GM18508 (cell line): ENCODE measurements around the gene SMYD5.
"Not testable (repeated sequence)": the region's sequence is repeated elsewhere in the genome, so short reads cannot be mapped to it uniquely, and the experiment has no call there.

Source experiments
- ATAC-seq: cut with Tn5 transposase; IDR thresholded peaks from one replicate; pipeline ENCODE4 v1.9.1; 2021; ENCODE audit warnings: moderate number of reproducible peaks; ENCODE audit not compliant: insufficient read depth, unreplicated experiment

The SMYD5 gene

DNA sequence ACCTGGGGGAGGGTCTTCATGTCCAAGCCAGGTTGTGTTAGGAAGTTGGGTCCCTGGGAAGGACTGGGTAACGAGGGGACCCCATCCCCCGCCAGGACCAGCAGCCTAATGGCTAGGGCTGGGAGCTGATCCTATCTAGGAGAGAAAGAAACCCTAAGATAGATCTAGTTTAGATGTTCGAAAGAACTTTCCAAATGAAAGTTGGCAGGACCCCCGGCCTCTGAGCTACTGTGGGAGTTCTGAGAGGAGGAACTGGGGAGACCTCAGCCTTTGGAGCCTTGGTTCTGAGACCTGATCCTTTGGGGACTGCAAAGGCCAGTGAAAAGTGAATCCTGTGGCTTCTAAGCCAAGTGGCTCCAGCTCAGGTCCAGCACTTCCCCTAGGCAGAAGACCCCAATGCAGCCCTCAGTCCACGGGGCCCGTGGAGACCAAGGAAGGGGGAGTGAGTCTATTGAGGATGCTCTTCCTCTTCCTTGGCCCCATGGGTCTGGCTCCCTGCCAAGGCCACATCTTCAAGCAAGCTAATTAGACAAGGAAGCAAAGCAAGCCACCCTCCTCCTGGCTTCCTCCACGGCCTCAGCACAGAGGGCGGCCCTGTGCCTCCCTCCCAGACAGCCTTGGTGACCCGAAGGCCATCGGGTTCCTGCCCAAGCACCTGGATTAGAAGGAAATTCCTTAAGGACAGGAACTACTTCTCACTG is 43.5 kb downstream of the SMYD5 start:
- no peak for ATAC-seq

DNA sequence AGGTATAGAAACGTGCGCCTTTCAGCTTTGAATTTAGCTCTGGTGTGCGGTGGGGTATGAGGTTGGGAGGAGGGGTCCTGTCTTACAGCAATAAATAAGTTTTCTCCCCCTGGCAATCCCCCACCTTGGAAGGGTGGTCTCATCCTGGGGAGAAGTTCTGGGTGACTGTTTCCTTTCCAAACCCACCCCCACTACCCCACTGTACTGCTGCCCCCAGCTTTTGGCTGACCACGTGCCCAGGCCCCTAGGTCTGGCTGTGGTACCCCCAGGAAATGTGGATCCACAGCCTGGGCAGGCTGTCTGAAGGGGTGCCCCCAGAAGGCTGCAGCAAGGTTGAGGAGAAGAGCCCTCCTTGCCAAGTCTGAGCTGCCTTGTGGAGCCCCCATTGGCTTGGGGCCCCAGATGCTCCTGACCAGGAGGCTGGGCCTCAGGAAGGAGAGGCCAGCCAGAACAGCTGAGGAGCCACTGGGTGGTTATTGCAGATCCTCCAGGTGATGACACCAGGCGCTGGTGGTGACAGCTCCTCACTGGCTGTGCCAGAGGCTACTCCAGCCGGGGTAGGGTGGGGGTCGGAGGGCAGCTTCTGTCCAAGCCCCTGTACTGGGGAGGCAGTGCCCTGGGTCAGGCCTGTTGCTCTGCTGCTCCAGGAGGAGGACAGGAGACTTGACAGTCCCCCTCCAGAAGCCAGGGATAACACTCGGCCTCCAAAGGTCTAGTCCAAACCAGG is 44.3 kb downstream of the SMYD5 start:
- no peak for ATAC-seq

DNA sequence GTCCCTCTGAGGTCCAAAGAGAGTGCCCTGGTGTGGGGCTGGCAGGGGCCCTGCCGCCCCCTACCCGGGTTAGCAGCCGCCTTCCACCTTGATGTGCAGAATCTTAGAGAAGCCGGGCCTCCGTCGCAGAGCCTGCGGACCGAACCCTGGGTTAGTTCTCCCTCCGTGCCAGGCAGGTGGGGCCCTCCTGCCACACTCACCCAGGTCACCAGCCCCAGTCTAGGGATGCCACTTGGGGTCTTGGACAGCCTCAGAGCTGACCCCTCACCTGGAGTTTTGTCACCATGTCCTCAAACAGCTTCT is 44.8 kb downstream of the SMYD5 start:
- no peak for ATAC-seq

DNA sequence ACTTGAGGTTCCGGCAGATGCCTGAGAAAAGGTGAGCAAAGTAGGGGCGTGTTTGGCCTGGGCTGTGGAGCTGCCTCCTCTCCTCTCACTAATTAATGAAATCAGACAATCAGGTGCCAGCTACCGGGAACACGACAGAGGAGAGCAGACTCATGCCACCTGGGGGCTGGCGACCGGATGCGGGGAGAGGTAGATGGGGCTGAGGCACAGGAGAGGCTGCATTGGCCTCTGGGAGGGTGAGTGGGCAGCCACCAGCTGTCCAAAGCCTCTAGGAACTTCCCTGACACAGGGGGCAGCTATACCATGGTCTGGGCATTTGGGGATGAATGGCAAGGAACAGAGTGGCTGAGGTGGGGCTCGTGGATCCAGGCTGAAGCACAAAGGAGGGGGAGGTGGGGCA is 45.2 kb downstream of the SMYD5 start:
- ATAC-seq = no peak

DNA sequence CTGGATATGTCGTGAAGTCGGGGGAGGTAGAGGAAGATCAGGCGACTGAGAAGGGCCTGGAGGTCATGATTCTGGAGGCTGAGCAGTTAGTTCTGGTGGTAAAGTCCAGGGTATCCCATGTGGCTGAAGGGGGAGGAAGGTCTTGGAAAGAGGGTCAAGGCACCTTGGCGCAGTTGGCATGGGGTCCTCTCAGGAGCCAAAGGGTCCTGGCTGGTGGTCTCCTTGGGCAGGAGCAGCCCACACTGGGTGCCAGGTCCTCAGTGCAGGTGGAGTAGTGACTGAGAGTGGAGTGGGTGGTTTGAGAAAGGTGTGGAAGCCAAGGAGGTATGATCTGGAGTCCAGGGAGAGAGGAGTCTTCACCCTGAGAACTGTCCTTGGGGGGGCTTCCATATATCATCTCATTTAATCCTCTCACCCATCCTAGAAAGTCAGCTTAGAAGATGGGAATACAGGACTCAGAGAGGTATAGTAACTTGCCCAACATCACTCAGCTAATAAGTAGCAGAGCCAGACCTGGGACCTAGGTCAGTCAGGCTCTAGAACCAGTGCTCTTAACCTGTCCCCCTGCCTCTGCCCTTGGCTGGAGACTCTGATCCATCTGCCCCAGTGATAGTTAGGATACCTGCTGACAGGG is 45.8 kb downstream of the SMYD5 start:
- ATAC-seq = no peak

DNA sequence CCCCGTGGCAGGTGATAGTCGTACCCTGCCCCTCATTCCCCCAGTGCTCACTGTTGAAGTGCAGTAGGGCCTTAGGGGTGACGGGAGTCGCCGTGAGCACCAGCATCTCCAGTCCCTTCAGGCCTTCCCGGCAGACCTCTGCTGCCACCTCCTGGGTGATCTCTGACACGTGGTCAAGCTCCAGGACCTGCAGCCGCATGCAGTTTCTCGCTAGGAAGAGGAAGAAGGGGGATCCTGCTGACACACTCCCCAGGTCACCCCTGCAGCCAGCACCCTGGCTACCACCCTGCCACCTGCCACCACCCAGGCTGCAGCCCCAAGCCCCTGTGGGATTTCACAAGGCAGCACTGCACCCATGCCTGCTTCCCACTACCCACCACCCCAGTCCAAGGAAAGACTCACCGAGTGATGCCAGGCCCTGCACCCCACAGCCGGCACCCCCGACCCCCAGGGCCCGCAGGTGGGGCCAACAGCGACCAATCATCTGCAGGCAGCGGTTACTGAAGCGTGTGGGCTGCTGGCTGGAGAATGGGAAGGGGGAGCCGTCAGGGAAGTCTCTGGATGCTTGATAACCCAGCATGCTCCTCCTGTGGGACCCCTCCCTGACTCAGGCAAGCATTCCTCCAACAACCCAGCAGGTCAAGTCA is 46.4 kb downstream of the SMYD5 start:
- ATAC-seq = no peak

DNA sequence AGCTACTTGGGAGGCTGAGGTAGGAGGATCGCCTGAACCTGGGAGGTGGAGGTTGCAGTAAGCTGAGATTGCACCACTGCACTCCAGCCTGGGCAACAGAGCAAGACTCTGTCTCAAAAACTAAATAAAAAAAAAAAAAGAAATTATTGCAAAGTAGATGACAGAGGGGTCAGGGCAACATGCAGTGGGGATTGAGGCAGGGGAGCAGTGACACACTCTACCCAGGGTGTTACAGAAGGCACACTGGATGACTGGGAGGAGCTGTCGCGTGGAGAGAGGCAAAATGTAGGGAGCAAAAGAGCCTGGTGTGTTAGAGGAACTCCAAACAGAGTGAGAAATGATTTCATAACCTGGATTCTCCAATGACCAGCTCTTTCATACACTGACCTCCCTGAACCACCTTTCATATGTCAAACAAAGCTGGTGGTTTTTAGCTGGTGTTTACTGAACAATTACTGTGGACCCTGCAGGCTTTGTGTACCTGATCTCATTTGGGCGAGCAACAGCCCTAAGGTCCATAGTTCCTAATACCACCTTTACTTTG is 48.1 kb downstream of the SMYD5 start:
- no peak for ATAC-seq

DNA sequence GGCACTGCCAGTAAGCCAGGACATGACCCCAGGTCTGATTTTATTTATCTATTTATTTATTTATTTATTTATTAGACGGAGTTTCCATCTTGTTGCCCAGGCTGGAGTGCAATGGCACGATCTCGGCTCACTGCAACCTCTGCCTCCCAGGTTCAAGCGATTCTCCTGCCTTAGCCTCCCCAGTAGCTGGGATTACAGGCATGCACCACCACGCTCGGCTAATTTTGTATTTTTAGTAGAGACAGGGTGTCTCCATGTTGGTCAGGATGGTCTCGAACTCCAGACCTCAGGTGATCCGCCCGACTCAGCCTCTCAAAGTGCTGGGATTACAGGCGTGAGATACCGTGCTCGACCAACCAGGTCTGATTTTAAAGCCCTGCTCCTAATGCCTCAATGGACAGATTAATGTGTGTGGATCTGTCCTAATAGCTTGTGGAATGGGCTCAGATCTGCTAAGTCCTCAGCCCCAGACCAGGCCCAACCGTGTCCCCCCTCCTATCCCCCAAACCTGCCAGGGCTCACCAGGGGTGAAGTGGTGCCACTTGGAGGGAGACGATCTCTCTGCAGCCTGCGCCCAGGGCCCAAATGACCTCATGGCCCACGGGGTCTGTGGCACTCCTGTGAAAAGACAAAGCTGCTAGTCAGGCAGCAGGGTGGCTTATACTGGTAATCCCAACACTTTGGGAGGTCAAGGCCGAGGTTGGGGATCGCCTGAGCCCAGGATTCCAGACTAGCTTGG is 48.8 kb downstream of the SMYD5 start:
- not testable (repeated sequence) for ATAC-seq

DNA sequence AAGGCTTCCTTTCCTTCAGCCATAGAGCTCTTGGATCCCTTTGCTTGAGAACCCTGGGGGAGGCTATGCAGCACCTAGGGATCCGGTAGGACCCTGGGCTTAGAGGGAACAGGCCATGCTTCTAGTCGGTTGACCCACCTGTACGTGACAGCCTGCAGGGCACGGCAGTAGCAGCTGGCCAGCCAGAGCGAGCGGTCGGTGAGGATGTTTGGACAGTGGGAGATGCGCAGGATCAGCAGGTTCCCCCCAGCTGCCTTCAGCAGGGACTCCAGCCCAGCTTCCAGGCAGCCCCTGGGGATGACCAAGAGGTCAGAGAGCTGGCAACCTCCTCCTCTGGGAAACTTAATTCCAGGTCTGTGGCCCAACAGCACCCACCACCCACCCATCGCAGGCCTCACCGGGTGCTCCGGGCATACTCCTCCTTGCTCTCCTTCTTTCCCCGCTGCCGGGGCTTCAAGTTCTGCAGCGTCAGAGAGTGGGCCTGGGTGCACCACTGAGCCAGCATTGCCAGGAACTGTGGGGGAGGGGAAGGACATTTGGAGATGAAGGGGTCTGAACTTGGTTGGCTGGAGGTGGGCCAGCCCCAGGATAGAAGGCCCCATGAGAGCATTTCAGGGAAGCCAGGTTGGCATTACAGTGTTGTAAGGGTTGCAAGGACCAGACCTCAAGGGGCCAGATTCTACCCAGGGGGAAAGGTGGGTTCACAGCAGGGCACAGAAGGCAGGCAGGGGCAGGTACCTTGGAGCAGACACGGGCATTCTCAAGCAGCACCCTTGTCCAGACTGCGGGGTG is 49.7 kb downstream of the SMYD5 start:
- no peak for ATAC-seq

DNA sequence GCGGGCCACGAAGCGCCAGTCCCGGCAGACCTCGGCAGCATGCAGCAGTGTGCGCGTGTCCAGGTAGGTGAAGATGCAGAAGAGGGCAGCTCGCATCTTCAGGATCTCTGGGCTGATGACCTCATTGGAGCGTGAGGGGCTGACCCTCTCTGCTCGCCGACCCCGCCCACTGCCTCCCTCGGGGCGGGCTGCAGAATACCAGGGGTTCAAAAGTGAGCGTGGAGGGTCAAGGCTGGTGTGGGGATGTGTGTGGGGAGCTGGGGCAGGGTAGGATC is 50.2 kb downstream of the SMYD5 start:
- ATAC-seq = no peak

DNA sequence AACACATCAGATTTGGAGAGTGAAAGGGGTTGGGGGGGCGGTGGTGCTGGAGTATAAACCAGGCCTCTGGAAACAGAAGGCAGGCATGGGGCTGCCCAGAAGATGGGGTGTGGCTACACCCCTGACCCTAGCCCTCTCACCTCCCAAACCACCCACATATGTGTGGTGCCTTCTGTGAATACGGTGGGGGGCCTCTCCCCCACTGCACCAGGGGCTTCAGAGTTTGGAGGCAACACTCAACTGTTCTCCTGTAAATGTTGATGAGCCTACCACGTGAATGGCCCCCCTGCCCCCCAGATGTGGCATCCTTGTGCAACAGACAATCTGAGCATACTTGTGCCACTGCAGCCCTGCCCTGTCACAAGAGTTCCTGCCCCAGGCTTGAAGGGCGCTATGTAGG is 50.7 kb downstream of the SMYD5 start:
- ATAC-seq = no peak

DNA sequence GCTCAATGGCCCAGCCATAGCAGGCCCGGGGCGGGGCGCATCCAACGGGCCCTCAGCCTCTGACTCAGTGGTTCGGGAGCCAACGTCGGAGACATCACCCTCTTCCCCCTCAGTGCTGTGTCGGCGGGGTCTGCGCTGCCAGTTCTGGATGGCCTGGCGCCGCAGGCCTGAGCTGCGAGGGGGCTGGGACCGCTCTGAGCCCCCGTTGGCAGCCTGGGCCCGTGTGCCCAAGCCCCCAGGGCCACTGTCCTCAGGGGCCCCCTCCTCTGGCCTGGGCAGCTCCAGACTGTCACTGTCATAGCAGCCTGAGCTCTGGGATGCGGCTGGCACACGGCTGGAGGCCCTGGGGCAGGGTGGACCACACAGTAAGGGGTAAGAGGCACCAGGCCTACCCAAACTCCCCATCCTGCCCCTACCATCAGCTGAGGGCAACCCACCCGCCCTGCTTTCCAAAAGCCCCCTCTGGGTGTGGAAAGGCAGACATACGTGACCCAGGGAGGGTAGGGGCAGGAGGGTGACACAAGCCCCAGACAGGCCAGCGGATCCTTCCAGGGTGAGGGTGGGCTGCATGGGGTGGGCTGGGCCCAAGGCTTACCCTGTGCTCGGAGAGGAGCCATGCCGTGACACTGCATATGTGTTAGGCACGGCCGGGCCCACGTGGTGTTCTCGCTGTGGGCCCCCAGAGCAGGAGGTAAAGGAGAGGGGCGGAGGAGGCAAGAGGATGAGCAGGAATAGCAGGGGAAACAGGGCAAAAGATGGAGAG is 51.4 kb downstream of the SMYD5 start:
- ATAC-seq = no peak

DNA sequence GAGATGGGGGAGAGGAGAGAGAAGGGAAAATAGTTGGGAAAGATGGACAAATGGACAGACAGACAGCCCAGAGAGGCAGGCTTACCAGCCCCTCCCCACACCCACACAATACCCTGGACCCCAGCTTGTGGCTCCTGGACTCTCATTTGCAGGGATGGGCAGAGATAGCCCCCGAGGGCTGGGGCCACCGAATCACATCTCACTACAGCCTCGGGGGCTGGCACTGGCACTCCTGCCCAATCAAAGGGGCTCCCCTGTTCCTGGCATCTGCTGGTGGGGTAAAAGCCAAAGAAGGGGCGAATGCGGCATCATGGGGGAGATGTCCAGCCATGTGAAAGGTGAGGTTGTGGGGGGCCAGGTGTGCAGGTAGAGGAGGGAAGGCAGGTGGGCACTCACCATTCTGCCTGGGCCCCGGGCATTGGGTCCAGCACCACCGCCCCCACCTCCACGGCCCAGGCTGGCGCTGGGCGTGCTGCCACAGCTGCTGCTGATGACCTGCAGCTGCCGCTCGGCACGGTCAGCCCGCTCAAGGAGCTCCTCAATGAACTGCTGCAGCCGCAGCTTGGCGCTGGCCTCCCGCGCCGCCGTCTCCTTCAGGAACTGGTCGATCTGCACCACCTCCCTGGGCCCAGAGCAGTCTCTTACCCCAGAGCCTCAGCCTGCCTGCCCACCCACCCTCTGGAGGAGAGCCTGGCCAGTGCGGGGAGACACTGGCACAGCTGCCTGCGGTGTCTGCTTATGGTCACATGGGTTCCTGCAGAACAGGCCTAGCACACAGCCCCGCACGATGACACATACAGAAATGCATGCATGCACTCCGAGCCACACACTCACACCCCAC is 52.2 kb downstream of the SMYD5 start:
- no peak for ATAC-seq

DNA sequence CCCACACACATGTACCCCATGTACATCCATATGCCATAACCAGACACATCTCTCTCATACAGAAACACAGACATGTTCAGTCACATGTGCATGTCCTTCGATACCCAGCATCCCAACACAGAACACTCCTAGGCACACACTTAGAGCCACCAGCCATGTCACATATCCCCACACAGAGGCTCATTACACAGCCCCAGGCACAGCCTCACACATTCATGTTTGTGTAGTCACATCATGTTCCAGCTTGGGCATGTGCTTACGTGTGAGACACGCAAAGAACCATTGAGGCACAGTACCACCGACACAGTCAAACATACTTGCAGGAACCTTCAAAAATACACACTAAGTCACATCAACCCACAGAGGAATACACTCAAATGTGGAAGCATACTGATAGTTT is 53.0 kb downstream of the SMYD5 start:
- ATAC-seq = no peak

DNA sequence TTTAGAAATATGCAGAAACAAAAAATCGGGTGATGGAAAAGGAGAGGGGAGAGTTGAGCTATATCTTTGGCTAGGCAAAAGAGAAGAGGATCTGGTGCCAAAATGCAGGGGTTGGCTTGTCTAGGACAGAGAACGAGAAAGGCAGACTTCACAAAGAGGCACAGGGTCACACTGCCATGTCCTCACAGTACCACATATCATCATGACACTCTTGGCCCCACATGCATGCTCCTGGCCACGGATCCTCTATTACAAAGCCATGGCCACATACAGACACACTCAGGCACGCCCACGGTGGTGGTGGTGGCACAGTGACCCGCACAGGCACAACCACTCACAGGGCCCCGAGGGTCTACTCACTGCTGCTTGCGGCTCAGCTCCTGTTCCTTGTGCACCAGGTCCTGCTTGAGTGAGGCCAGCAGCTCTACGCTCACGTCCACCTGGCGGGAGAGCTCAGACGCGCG is 54.4 kb downstream of the SMYD5 start:
- ATAC-seq = no peak

DNA sequence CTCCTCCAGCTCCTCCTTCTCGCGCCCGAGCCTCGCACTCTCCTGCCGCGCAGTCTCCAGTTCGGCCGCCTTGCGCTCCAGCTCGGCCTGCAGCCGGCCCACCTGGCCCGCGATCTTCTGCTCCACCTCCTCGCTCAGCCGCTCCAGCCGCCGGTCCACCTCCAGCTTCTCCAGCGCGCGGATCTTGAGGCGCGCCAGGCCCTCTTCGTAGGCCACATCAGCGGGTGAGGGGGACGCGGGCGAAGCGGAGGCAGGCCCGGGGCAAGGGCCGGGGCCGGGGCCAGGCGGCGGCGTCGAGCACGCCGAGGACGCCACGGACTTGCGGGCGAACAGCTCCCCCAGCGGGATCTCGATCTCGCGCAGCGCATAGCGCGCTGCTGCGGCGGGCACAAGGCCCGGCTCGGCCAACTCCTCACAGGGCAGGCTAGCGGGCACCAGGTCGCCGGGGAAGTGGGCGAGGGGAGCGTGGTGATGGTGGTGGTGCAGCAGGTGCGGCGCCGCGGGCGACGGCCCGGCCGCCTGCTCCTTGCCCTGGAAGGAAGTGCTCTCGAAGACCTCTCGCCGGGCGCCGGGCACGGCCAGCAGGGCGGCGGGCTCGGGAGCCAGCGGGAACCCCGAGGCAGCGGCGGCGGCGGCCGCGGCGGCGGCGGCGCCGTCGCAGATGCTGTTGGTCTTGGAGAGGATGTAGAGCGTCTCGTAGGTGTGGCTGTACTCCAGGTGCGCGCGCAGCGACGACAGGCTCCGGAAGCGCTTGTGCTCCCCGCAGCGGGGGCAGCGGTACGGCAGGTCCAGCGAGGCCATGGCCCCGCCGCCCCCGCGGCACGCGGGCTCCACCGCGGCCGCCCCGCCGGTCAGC is 55.0 kb downstream of the SMYD5 start:
- no peak for ATAC-seq
